ENCODE data around the gene TNXB.

DNA sequence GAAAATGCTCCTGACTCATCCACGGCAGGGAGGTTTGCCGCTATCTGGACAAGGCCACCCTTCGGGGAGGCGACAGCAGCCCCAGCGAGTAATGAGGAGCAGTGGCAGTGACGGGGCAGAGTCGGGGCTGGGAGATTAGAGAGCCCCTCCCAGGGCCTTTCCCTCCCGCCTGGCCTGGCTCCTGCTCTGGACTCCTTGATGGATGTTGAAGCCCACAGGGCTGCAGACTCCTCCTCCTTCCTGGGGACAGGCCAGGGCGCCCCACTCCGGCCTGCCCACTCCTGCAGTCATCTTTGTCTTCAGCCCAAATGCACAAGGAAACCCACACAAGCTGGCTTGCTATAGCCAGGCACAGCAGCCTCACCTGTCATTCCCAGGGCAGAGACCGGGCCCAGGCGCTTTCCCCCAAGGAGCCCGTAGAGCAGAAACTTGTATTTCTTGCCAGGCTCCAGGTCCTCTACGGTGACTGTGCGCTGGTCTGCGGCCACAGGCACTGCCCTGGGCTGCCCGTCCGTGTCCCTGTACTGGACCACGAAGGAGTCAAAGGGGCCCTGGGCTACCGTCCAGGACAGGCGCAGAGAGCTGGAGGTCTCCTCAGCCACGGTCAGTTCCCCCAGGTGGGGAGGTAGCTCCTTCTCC is 63.2 kb downstream of the TNXB start:
- TF ChIP-seq, protein P1, sequence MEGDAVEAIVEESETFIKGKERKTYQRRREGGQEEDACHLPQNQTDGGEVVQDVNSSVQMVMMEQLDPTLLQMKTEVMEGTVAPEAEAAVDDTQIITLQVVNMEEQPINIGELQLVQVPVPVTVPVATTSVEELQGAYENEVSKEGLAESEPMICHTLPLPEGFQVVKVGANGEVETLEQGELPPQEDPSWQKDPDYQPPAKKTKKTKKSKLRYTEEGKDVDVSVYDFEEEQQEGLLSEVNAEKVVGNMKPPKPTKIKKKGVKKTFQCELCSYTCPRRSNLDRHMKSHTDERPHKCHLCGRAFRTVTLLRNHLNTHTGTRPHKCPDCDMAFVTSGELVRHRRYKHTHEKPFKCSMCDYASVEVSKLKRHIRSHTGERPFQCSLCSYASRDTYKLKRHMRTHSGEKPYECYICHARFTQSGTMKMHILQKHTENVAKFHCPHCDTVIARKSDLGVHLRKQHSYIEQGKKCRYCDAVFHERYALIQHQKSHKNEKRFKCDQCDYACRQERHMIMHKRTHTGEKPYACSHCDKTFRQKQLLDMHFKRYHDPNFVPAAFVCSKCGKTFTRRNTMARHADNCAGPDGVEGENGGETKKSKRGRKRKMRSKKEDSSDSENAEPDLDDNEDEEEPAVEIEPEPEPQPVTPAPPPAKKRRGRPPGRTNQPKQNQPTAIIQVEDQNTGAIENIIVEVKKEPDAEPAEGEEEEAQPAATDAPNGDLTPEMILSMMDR (IDR thresholded peaks at IDR 0.05), result no peak
- TF ChIP-seq POLR2A (IDR thresholded peaks at IDR 0.05), result no peak
